GM19099 (cell line): ENCODE data around the gene CADPS2.

ENCODE experiments used
- POLR2A ChIP-seq: IDR thresholded peaks from 3 replicates; pipeline ENCODE4 v1.6.1; 2011; ENCODE audit warnings: low read depth; ENCODE audit not compliant: insufficient read length; ENCODE audit errors: extremely low read depth

Gene CADPS2

GRCh38 chr7:122597277-122597676 lies 289.0 kb downstream of the CADPS2 start:
- no peak for TF ChIP-seq POLR2A

DNA sequence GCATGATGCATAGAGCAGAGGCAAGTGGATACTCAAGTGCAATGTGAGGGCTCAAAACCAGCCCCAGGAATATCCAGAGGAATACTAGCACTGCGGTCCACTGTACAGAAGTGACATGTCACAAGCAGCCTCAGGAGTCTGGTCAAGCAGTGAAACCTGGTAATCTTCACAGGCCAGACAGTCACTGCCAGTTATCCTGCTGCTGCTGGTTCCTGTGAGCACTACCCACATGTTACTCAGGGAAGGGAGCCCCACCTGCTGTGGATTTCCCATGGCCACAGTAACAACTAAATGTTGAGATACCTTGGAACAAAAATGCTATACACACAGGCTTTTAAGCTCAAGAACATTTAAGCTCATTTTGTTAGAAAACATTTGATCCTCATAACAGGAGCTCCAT lies 290.4 kb downstream of the CADPS2 start:
- no peak for TF ChIP-seq POLR2A

DNA sequence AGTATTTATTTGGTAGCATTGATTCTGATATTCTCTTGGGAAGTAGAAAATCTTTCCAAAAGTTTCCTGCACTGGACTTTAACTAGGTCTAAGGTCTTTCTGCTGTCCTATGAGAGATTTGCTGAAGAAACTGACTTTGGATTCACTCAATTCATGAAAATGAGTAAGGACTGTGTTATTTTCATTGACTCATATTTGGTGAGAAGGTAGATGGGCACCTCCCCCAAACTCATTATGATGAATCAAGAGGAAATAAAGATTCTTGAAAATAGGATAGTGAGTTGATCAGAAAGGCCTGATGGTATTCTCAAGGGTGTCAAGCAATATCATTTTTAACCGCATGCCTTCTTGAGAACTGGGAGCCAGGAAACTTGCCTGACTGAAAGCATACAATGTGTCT lies 297.6 kb downstream of the CADPS2 start:
- no peak for TF ChIP-seq POLR2A

GRCh38 chr7:122584676-122585251 lies 301.5 kb downstream of the CADPS2 start:
- no peak for TF ChIP-seq POLR2A

DNA sequence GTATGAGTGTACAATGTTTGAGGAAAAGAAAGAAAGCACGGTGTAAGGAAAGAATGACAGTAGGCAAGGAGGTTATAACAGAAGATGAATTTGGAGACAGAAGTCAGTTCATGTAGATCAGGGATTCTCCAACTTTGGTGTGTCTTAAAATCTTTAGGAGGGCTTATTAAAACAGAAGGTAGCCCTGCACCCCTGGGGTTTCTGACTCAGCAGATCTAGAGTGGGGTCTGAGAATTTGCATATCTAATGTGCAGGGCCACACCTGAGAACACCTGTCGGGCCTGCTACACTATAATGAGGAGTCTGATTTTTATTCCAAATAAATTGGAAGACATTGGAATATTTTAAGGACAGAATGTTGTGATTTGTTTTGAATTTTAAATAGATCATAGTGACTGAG lies 307.9 kb downstream of the CADPS2 start:
- TF ChIP-seq POLR2A = no peak

- no peak for TF ChIP-seq POLR2A
These were observed 308.7 kb downstream of the CADPS2 start for GRCh38 chr7:122577449-122578003.

GRCh38 chr7:122572706-122573105 lies 313.6 kb downstream of the CADPS2 start:
- TF ChIP-seq POLR2A = no peak

GRCh38 chr7:122561326-122561725 lies 324.9 kb downstream of the CADPS2 start:
- no peak for TF ChIP-seq POLR2A

DNA sequence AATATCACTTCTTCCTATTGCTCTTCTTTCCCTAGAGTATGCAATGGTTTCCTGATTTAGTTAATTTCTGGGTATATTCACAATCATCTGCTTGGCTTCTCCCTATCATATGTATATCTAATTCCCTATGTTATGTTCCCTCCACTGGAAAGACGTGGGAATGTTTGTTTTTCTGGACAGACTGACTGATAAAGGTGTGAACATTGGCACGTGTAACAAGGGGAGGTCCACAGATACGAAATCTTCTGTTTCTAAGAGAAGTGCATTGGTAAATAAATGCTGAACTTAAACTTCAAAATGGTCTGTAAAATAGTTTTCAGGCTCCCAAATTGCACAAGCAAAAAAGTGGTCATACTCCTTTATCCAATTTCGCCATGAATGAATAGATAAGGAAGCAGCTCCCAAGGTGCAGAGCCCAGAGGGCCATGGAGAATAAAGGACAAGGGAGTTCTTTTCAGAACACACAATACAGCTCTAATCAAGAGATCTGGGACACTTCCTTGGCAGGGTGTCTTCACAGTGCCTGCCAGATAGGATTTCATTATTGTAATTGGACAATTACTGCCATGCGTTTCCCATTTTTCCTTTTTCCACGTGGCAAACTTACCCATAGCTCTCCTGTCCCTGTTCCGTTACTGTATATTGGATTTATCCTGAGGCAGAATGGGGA lies 329.3 kb downstream of the CADPS2 start:
- TF ChIP-seq POLR2A = no peak

DNA sequence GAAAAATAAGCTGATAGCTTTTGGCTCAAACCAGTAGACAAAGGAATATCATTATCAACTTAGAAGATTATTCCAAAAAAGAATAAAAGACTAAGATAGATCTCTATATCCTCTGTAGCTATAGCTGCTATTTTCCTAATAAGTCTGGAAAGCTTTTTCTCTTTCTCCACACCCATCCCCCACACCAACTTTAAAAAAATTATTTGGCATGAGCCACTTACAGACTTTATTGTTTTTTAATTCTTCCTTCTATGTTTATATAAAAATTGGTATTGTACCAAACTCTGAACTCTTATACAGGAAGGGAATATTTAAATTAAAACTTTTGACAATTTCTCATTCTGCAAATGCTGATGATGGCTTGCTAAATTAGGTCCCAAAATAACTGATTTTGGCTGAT lies 330.0 kb downstream of the CADPS2 start:
- TF ChIP-seq POLR2A = no peak

- no peak for TF ChIP-seq POLR2A
These were observed 332.5 kb downstream of the CADPS2 start for GRCh38 chr7:122553761-122554160.

- TF ChIP-seq POLR2A = no peak
These were observed 333.5 kb downstream of the CADPS2 start for GRCh38 chr7:122552769-122553168.

DNA sequence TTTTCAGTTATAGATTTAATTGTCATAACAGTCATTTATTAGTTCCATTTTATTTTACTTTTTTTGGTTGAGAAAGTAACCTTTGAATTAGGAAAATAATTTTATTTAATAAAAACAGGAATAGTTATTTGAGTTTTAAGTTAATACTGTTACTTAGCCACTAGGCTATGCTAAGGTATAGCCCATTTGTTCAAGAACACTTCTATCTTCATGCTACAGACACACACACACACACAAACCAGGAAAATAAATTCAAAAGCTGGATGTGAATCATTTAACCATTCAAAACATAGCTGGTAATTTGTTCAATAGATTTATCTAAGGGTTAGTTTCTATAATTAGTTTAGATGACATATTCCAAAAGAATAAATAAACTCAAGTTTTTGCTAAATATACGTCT lies 335.7 kb downstream of the CADPS2 start:
- TF ChIP-seq POLR2A = no peak

DNA sequence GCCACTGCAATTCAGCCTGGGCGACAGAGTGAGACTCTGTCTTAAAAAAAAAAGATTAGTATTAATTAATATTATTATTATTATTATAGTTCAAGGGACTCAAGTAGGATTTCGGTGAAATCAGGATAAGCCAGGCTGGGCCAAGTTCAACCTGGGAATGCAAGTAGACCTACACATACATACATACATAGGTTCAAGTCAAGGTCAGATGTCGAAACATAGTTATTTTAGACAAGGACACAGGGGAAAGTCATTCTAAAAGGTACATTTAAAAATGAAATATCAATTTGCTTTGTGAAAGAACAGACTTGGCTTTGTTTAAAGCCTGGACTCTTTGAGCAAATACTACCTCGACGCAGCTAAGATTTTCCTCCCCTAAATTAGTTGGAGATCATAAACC lies 336.7 kb downstream of the CADPS2 start:
- TF ChIP-seq POLR2A = no peak

- no peak for TF ChIP-seq POLR2A
These were observed 339.8 kb downstream of the CADPS2 start for GRCh38 chr7:122546496-122546895.

DNA sequence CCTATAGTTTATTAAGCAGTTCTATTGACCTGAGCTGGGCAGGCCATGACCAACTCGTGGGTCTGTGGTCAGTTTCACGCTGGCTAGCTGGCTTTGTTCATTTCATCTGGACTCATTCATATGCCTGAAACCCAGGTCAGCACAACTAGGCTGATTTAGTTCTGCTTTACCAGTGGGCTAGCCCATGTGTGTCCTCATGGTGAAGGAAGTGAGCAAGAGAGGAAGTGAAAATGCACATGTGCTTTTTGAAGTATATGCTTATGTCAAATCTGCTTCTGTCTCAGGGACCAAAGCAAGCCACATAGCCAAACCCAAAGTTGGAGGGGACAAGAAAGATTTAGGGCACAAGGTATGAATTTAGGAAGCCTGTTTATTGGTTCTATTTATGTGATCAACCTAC lies 341.8 kb downstream of the CADPS2 start:
- no peak for TF ChIP-seq POLR2A
